Left kidney (tissue), 2 donors: ENCODE data around the gene MAU2. TPM values are rescaled to one million over a fixed set of nuclear protein-coding genes. Genes with fewer than 3 reads are reported as not detected.
"Not testable (repeated sequence)": the region's sequence is repeated elsewhere in the genome, so short reads cannot be mapped to it uniquely, and the experiment has no call there.

Source experiments
- DNase-seq: peaks from one replicate; pipeline ENCODE4 v3.0.0-alpha.2; 2013
- polyA plus RNA-seq: library from polyadenylated mRNA; unstranded; fragments of 120-200 nt; gene quantifications from one replicate; pipeline ENCODE4 v1.2.1, GENCODE V29; 2013; ENCODE audit not compliant: insufficient read length

Gene MAU2
- polyA plus RNA-seq, 1 donor = 70.1 TPM

- DNase-seq = no peak
Measured at GRCh38 chr19:19381007-19381926, 60.6 kb downstream of the MAU2 start.

DNA sequence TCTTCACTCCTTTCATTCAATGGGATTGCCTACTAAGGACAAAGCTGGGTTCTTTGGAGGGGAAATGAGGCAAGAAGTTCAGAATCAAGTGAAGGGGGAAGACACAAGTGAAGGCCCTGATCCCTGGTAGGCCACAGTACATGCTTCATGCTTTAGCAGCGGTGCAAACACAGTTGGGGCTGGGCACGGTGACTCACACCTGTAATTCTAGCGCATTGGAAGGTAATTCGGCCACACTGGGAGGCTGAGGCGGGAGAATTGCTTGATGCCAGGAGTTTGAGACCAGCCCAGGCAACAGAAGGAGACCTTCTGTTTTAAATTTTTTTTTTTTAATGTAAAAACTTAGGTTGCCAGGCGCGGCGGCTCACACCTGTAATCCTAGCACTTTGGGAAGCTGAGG lies 61.5 kb downstream of the MAU2 start:
- no peak for DNase-seq

GRCh38 chr19:19384486-19384885 lies 63.9 kb downstream of the MAU2 start:
- DNase-seq = no peak

DNA sequence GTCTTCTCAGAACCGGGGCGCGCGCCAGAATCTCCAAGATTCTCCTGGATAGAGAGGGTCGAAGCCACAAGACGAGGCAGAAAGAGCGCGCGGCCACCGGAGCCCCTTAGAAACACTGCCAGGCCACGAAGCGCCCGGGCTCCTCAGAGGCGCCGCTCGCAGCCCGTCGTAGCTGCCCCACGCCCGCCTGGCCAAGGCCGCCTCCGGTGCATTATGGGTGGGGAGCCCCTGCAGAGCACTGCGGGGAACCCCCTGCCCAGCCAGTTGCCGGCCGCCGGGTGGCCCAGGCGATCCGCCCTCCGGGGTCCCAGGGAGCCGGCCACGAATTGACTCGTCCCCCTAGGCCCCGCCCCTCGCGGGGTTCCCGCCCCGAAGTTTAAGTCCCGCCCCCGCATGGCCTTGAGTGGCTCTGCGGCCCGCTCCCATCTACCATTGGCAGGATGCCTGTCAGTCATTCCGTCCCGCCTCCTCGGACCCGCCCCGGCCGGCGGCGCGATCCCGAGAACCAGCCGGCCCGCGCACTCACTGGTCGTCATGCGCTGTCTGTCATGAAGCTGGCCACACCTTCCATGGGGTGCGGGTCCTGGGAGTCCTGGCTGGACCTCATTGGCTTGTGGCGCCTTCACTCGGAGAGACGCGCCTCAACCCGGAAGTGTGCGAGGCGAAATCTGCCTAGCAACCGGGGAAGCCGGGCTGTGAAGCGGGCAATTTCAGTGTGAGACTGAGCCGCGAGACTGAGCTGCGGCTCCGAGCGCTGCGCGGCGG lies 64.7 kb downstream of the MAU2 start:
- peak; percentile 99 for DNase-seq

- DNase-seq = no peak
Measured at GRCh38 chr19:19385896-19386869, 65.6 kb downstream of the MAU2 start.

DNA sequence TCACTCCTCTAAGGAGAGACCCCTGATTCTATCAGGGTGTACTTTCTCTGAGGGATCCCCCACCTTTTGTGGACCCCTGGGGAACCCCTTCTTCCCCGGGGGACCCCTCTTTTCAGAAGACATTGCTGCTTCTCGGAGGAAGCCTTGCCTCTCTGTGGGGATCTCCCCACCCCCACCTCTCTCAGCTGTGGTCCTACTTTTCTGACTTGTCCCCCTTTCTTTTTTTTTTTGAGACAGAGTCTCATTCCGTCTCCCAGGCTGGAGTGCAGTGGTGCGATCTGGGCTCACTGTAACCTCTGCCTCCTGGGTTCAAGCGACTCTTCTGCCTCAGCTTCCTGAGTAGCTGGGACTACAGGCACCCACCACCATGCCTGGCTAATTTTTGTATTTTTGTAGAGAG lies 66.5 kb downstream of the MAU2 start:
- DNase-seq = no peak

- DNase-seq = no peak
Measured at GRCh38 chr19:19388568-19389555, 68.2 kb downstream of the MAU2 start.

DNA sequence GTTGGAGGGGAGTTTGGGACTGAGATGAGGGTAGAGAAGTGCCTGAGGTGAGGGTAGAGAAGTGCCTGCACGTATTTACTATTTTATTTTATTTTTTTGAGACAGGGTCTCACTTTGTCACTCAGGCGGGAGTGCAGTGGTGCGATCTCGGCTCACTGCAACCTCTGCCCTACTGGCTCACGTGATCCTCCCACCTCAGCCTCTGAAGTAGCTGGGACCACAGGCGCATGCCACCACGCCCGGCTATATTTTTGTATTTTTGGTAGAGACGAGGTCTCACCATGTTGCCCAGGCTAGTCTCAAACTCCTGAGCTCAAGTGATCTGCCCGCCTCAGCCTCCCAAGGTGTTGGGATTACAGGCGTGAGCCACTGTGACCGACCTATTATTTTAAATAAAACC lies 69.1 kb downstream of the MAU2 start:
- not testable (repeated sequence) for DNase-seq

- not testable (repeated sequence) for DNase-seq
Measured at GRCh38 chr19:19394333-19394732, 73.7 kb downstream of the MAU2 start.

- DNase-seq = no peak
Measured at GRCh38 chr19:19399733-19400433, 79.3 kb downstream of the MAU2 start.

DNA sequence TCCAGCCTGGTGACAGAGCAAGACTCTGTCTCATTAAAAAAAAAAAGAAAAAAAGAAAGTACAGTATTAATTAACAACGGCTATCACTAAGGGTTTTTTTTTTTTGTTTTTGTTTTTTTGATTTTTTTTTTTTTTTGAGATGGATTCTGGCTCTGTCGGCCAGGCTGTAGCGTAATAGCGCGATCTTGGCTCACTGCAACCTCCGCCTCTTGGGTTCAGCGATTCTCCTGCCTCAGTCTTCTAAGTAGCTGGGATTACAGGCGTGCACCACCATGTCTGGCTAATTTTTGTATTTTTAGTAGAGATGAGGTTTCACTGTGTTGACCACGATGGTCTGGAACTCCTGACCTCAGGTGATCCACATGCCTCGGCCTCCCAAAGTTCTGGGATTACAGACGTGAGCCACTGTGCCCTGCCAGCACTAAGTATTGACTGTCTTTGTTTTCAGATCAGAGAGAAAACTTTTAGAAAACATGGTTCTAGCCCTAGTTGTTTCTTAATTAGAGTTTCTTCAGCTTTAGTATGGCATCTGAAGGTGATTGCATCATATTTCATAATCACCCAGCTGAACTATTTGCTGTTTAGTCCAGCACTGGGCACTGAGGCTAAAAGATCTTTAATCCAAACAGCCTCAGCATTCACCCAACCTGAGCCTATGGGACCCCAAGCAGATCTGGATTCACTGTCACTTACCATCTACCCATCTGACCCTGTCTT lies 82.2 kb downstream of the MAU2 start:
- DNase-seq = no peak

- no peak for DNase-seq
Measured at GRCh38 chr19:19403373-19403901, 82.8 kb downstream of the MAU2 start.

DNA sequence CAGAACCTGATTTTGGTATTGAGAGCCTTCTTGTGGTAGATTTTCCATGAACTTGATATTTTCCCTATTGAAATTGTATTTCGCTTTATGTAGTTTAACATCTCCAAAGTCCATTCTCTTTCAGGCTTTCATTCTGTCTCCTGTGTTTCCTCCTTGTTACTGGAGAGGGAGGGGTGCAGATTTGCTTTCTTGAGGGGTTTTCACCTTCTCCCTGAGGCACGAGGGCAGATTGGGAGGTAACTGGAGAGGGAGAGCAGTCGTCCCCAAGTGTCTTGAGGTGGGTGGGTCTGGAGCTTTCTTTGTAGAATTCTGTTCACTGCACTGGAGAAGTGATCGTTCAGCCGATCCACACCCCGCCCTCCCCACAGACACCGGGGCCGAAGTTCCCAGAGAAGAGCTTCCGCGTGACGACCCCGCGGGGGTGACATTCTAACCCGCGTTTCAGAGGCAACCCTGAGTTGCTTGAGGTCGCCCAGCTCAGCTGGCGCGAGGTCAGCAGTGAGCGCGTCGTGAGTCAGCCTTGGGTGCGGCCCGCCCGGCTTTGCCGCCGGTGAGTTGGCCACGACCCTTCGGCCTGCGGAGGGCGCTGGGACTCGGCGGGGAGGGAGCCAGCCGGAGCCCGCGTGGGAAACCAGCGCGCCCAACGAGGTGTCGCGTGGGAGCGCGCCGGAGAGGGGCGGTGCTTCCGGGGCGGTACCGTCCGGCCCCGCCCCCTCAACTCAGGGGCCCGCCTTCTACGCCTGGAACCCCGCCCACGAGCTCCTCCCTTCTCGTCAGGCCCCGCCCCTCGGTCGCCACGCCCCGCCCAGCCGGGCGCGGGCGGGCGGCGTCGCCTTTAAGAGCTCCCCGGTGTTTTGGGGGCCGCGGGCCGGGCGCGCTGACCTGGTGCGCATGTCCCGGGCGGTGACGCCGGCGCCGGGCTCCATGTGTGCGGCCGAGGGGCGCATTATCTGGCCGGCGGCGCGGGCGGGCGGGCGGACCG lies 84.5 kb downstream of the MAU2 start, which contains the start of gene GATAD2A:
Gene GATAD2A, plus strand, starts transcription at position 797 of the 982 bp plus-strand sequence. CDS start 59,671 bp downstream, outside the sequence.
- DNase-seq = peak; percentile 89

GRCh38 chr19:19405971-19406877 lies 85.6 kb downstream of the MAU2 start:
- no peak for DNase-seq

DNA sequence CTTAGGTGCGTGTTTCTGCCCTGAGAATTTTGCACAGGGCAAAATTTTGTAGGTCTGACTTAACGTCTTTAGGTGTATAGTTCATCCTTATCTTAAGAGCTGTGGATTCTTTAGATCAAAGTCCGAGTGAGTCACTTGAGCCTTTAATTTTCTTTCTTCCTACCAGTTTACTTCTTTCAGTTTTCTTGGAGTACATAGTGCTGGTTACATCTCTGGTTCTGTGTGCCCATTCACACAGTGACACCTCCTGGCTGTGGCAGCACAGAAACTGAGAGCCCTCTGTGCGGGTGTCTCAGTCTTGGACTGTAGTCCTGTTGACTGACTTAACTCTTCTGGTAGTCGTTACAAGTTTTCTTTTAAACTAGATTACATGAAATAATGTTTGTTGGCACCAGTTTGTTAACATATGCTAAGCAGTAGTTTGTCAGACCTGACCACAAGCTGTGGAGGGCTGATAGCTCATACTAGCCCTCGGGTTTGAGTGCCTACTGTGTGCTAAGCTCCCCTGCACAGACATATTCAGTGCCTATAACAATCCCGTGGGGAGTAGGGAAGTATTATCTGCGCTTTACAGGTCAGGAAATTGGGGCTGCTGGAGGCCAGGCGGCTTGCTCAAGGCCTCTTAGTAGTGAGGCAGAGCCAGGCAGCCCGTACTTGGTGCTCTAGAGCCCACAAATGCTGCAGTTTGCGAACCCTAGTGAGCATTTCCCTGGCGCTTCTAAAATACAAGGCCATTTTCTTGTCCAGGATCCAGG lies 86.4 kb downstream of the MAU2 start:
- no peak for DNase-seq

GRCh38 chr19:19407633-19407930 lies 87.0 kb downstream of the MAU2 start:
- DNase-seq = no peak
